ENCODE results near the gene CD1B. TPM values are rescaled to one million over a fixed set of nuclear protein-coding genes. Genes with fewer than 3 reads are reported as not detected.
"Not testable (repeated sequence)": the region's sequence is repeated elsewhere in the genome, so short reads cannot be mapped to it uniquely, and the experiment has no call there.

CD1B gene
- total RNA-seq, 1 donor from 2014 or later, result not detected

DNA sequence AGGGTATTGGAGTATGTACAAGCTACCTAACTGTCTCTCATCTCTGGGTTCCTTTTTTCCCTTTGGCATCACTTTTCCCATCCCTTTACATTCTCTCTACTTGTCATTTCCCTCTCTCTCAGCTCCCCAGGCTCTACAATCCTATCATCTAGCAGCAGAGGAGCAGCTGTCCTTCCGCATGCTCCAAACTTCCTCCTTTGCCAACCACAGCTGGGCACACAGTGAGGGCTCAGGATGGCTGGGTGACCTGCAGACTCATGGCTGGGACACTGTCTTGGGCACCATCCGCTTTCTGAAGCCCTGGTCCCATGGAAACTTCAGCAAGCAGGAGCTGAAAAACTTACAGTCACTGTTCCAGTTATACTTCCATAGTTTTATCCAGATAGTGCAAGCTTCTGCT lies 22.9 kb upstream of the CD1B start:
- ChIA-PET CTCF (interaction anchor here (2.2 kb wide), 1 partner anchor 150 kb away, joined by 7 read pairs; no protein-coding TSS in a partner anchor), POLR2A (no interaction called here)
- ATAC-seq (ENCODE audit: low read depth) (no peak), DNase-seq (no peak)
- Mint-ChIP-seq H3K9me3 (no peaks in the 10 kb centered on the region), H3K4me1 (peaks cover 20% of the 10 kb centered on the region), H3K4me3 (no peak overlapping the region), H3K27me3 (no peaks in the 10 kb centered on the region), H3K36me3 (ENCODE audit: low read depth) (no peaks in the 10 kb centered on the region), H3K27ac (no peak overlapping the region)
- intact Hi-C loops (cut with micrococcal nuclease), result no loop called here
- TF ChIP-seq, protein P1, sequence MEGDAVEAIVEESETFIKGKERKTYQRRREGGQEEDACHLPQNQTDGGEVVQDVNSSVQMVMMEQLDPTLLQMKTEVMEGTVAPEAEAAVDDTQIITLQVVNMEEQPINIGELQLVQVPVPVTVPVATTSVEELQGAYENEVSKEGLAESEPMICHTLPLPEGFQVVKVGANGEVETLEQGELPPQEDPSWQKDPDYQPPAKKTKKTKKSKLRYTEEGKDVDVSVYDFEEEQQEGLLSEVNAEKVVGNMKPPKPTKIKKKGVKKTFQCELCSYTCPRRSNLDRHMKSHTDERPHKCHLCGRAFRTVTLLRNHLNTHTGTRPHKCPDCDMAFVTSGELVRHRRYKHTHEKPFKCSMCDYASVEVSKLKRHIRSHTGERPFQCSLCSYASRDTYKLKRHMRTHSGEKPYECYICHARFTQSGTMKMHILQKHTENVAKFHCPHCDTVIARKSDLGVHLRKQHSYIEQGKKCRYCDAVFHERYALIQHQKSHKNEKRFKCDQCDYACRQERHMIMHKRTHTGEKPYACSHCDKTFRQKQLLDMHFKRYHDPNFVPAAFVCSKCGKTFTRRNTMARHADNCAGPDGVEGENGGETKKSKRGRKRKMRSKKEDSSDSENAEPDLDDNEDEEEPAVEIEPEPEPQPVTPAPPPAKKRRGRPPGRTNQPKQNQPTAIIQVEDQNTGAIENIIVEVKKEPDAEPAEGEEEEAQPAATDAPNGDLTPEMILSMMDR (IDR thresholded peaks at IDR 0.05), result no peak

DNA sequence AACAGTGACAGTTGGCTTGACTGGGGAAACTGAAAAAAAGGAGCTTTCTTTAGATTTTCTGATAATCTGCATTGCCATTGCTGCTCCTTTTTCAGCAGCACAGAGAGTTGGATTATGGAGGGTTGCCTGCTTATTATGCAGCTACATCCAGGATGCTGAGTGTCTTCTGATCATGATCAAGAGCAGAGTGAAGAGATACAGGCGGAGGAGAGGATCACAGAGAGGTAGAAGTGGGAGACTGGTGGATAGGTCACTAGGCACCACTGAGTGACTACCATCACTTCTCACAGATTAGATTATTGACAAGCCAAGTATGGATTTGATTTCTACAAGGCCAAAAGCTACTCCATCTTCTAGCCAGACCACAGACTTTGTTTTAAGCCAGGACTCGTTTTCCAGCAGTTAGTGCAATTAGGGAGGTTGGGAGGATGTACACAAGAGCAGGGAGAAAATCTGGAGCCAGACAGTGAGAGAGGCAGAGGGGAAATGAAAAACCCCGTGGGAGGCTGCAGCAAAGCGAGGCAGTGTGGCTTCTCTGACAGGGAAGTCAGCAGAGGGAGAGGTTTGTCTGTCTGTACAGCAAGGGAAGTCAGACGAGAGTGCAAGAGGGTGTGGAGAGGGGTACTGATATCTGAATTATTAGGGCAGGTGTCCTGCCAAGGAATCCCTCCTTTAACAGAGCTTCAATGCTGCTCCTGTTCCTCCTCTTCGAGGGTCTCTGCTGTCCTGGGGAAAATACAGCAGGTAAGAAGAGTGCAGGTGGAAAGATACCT lies 22.2 kb upstream of the CD1B start, which contains the start of gene CD1E:
CD1E (plus strand) TSS at position 592 of the 773 bp plus-strand sequence; CDS start at position 687, 95 bp downstream.
- TF ChIP-seq, protein P1 (IDR thresholded peaks at IDR 0.05), result no peak
- Mint-ChIP-seq H3K4me1 (peaks cover 20% of the 10 kb centered on the region), H3K27ac (no peak within 1 kb of the TSS), H3K4me3 (no peak within 1 kb of the TSS), H3K36me3 (ENCODE audit: low read depth) (no peaks in the 10 kb centered on the region), H3K9me3 (no peaks in the 10 kb centered on the region), H3K27me3 (no peaks in the 10 kb centered on the region)
- DNase-seq (no peak), ATAC-seq (ENCODE audit: low read depth) (peak; percentile 40)
- ChIA-PET CTCF (interaction anchor here (1.1 to 2.2 kb wide), 2 partner anchors 24 to 150 kb away, joined by 7 read pairs; no protein-coding TSS in a partner anchor), POLR2A (no interaction called here)
- intact Hi-C loops (cut with micrococcal nuclease), result no loop called here

- H3K4me1 Mint-ChIP-seq, result not testable (repeated sequence)
Measured at GRCh38 chr1:158348946-158349345, 17.6 kb upstream of the CD1B start.

DNA sequence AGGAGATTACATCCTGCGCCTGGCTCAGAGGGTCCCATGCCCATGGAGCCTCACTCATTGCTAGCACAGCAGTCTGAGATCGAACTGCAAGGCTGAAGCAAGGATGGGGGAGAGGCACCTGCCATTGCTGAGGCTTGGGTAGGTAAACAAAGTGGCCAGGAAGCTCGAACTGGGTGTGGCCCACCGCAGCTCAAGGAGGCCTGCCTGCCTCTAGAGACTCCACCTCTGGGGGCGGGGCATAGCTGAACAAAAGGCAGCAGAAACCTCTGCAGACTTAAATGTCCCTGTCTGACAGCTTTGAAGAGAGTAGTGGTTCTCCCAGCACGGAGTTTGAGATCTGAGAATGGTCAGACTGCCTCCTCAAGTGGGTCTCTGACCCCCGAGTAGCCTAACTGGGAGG lies 5.1 kb upstream of the CD1B start:
- CTCF ChIA-PET; H3K9me3 Mint-ChIP-seq; POLR2A ChIA-PET; ATAC-seq (ENCODE audit: low read depth); H3K4me3 Mint-ChIP-seq; DNase-seq; H3K27me3 Mint-ChIP-seq; H3K27ac Mint-ChIP-seq; H3K36me3 Mint-ChIP-seq (ENCODE audit: low read depth): not testable (repeated sequence)
- H3K4me1 Mint-ChIP-seq, result peaks cover 39% of the 10 kb centered on the region
- intact Hi-C loops (cut with micrococcal nuclease), result loop anchor here (10.0 kb wide), 2 partner anchors 158 to 342 kb away; partner anchors contain the start of gene KIRREL1

More at GRCh38 chr1:158348946-158349345, 17.6 kb upstream of the CD1B start:
- H3K27me3 Mint-ChIP-seq; intact Hi-C loops (cut with micrococcal nuclease); DNase-seq; H3K4me3 Mint-ChIP-seq; ATAC-seq (ENCODE audit: low read depth); H3K27ac Mint-ChIP-seq; H3K9me3 Mint-ChIP-seq; H3K36me3 Mint-ChIP-seq (ENCODE audit: low read depth); POLR2A ChIA-PET: not testable (repeated sequence)
- CTCF ChIA-PET, result interaction anchor here (1.2 kb wide), 1 partner anchor 19 kb away, joined by 3 read pairs; no protein-coding TSS in a partner anchor

DNA sequence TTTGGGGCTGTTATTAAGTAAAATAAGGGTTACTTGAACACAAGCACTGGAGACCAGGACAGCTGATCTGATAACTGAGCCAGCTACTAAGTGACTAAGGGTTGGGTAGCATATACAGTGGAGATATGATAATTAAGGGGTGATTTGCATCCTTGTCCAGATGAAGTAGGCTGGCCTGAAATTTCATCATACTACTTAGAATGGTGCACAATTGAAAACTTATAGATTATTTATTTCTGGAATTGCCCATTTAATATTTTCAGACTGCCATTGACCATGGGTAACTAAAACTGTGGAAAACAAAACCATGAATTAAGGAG lies 3.8 kb upstream of the CD1B start:
- Mint-ChIP-seq H3K27me3 (no peaks in the 10 kb centered on the region), H3K9me3 (peaks cover 9% of the 10 kb centered on the region), H3K4me1 (peaks cover 39% of the 10 kb centered on the region), H3K4me3 (no peak overlapping the region), H3K27ac (no peak overlapping the region), H3K36me3 (ENCODE audit: low read depth) (no peaks in the 10 kb centered on the region)
- ATAC-seq (ENCODE audit: low read depth), result peak; percentile 37
- DNase-seq, result no peak
- intact Hi-C loops (cut with micrococcal nuclease), result loop anchor here (10.0 kb wide), 2 partner anchors 160 to 340 kb away; partner anchors contain the start of gene KIRREL1
- CTCF ChIA-PET, result interaction anchor here (1.1 kb wide), 1 partner anchor 736 kb away, joined by 3 read pairs; no protein-coding TSS in a partner anchor
- POLR2A ChIA-PET, result no interaction called here
- TF ChIP-seq, protein P1 (IDR thresholded peaks at IDR 0.05), result no peak

- ChIA-PET CTCF (interaction anchor here (1.1 to 1.2 kb wide), 2 partner anchors 131 to 737 kb away, joined by 3 to 9 read pairs; no protein-coding TSS in a partner anchor), POLR2A (no interaction called here)
- Mint-ChIP-seq H3K27ac (no peak overlapping the region), H3K4me3 (peak overlapping the region; percentile 48), H3K36me3 (ENCODE audit: low read depth) (no peaks in the 10 kb centered on the region), H3K9me3 (peaks cover 9% of the 10 kb centered on the region), H3K27me3 (no peaks in the 10 kb centered on the region), H3K4me1 (peaks cover 39% of the 10 kb centered on the region)
- TF ChIP-seq, protein P1 (IDR thresholded peaks at IDR 0.05), result no peak
- ATAC-seq (ENCODE audit: low read depth) (no peak), DNase-seq (no peak)
- intact Hi-C loops (cut with micrococcal nuclease), result loop anchor here (5.0 to 10.0 kb wide), 3 partner anchors 63 to 340 kb away; partner anchors contain the start of genes KIRREL1 and OR10T2
Measured at GRCh38 chr1:158334526-158335212, 3.3 kb upstream of the CD1B start.

Data from activated B cell treated with CpG ODN at 0.5 μM for 24 hours (primary cell).